Measurements from ENCODE around the gene CPVL.

Gene CPVL

DNA sequence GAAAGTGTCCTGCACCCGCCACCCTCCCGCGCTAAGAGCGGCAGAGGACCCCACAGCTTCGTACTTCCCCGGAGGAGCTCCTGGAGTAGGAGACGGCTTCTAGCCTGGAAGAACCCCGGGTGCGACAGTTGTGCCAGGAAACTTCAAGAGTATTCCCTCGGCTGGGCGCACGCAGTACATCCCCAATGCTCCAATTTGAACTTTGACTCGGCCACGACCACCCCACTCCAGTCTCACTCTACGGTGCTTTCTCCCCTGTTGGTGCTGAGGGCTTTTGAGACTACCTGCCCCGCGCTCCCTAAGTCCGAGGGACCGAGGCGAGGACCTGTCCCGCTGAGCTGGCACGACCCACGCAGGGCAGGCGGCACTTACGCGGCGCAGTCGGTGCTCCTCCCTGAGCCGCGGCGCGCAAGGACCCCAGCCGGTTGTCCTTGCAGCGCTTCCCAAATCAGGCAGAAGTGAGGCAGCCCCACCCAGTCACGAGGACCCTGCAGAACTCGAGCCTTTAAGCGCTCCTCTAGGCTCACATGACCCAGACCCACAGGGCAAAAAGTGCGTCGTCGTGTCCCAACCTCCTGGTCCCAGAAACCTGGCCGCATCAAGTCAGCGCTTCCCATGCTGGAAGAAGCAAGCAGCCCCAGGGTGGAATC, at the start of gene CPVL:
Gene CPVL (minus strand): TSS at position 481 of the 650 bp plus-strand sequence. CDS start 25,476 bp downstream, outside the sequence.
- Histone ChIP-seq H3K4me3 (peak within 1 kb of the TSS; percentile 36 to 37), H3K27ac (no peak within 1 kb of the TSS), H3K9me3 (no peaks in the 10 kb centered on the region), H3K36me3 (no peaks in the 10 kb centered on the region), H3K27me3 (peaks cover 0 to 19% of the 10 kb centered on the region in 2 donors), H3K4me1 (peaks cover 0 to 10% (median 5%) of the 10 kb centered on the region in 4 donors)
- DNase-seq, result peak; percentile 72 to 78
- TF ChIP-seq, protein P1, sequence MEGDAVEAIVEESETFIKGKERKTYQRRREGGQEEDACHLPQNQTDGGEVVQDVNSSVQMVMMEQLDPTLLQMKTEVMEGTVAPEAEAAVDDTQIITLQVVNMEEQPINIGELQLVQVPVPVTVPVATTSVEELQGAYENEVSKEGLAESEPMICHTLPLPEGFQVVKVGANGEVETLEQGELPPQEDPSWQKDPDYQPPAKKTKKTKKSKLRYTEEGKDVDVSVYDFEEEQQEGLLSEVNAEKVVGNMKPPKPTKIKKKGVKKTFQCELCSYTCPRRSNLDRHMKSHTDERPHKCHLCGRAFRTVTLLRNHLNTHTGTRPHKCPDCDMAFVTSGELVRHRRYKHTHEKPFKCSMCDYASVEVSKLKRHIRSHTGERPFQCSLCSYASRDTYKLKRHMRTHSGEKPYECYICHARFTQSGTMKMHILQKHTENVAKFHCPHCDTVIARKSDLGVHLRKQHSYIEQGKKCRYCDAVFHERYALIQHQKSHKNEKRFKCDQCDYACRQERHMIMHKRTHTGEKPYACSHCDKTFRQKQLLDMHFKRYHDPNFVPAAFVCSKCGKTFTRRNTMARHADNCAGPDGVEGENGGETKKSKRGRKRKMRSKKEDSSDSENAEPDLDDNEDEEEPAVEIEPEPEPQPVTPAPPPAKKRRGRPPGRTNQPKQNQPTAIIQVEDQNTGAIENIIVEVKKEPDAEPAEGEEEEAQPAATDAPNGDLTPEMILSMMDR (IDR thresholded peaks at IDR 0.05), result no peak
- intact Hi-C loops (cut with DNase I; ENCODE audit: low total_unique reads), result no loop called here

DNA sequence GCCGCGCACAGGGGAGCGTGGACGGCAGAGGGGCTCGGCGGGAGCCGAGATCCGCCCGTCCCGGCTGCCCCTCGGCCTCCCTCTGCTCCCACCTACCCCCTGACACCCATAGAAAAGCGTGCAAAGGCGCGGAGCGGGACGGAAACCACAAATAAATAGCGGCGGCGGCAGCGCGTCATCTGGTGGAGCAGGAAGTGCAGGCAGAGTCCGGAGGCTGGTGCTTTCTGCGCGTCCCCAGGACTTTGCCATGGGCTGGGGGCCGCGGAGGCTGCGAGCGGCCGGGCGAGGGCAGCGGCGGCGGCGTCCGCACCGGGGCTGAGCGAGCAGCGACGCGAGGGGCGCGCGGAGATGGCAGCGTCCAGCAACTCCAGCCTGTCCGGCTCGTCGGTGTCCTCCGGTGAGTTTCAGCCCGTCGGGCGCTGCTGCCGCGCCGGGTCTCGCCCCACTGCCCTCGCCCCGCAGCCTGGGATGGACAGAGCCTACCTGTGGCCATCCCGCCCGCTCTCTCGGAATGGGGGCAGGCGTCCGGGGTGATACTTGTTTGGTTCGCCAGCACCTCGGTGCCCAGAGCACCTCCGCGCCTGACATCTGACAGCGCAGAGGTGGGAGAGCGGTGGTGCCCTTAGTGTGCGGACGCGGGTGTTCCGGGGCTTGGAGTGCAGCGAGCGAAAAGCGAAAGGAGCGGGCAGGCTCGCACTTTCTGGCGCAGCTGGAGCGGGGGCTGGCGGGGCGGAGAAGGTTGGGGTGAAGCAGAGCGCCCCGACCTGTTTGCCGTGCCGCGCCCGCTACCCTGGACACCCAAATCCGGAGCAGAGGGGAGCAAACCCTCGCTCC, 48.5 kb upstream of the CPVL start, which contains the start of gene CHN2:
Gene CHN2 (plus strand): TSS at position 182 of the 834 bp plus-strand sequence.
- H3K27me3 ChIP-seq, result peaks cover 0 to 22% of the 10 kb centered on the region in 2 donors
- DNase-seq, result peak in 1 of 2 donors; percentile 62
- peak within 1 kb of the TSS in 1 of 2 donors; percentile 24 for H3K27ac ChIP-seq
- H3K4me3 ChIP-seq, result peak within 1 kb of the TSS; percentile 50 to 62
- peaks cover 0 to 18% (median 16%) of the 10 kb centered on the region in 4 donors for H3K4me1 ChIP-seq
- intact Hi-C loops (cut with DNase I; ENCODE audit: low total_unique reads), result no loop called here
- H3K36me3 ChIP-seq, result no peaks in the 10 kb centered on the region
- no peaks in the 10 kb centered on the region for H3K9me3 ChIP-seq
- TF ChIP-seq, protein P1 (IDR thresholded peaks at IDR 0.05), result no peak

DNA sequence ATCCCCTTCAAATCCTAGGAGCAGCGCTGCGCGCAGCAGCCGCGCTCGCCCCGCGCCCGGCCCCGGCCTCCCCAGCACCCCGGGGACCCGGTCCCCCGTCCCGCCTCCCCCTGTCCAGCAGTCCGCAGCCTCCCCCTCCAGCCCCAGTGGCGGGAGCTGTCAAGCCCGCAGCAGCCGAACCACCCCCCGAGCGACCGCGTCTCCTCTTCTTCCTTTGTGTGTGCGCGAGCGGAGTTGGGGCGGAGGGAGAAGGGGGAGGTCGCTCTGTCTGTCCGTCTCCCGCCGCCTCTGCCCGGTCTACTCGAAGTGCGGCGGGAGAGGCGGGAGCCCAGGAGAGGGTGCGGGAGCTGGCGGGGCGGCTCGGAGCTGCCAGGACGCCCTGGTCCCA, 47.9 kb upstream of the CPVL start:
- intact Hi-C loops (cut with DNase I; ENCODE audit: low total_unique reads), result no loop called here
- Histone ChIP-seq H3K27ac (no peak overlapping the region), H3K27me3 (peaks cover 0 to 28% of the 10 kb centered on the region in 2 donors), H3K4me1 (peaks cover 0 to 18% (median 16%) of the 10 kb centered on the region in 4 donors), H3K36me3 (no peaks in the 10 kb centered on the region), H3K9me3 (no peaks in the 10 kb centered on the region), H3K4me3 (peak overlapping the region; percentile 50 to 62)
- no peak for DNase-seq
- TF ChIP-seq, protein P1 (IDR thresholded peaks at IDR 0.05), result no peak

DNA sequence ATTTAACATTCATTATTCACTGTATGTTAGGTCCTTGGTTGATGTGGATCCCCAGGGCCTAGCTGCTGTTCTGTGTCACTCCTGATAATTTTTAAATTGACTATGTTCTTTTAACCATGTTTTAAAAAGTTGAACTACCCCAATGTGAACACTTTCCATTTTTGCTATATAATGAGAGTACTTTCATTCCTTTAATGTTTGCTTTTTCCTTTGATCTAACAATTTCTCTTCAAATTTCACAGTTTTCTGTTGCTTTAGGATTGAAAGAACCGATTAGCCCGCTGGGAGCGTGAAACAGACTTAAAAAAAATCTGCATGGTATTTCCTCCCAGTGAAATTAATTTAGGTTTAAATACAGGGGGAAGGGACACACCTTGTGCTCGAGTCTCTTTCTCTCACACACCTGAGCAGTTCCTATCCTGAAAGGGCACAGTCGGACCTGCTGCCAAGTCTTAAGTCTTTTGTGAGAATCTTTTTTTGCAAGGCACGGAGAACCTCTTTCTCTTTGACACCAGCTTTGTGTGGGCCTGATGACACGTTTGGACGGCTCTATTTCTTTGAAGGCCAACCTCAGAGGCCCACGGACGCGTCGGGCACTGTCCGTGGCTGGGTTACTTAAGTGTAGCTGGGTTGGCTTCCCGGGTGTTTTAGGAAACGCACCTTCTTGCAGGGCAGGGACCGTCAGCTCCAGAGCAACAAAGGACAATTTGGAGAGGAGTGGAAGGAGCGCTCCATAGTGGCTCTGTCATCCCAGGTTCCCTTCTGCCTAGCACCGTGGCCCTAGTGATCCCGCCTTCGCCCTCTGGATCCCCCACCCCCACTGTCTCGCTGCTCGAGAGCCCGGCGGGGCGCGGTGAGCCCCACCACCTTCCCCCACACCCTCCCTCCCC, 47.2 kb upstream of the CPVL start:
- intact Hi-C loops (cut with DNase I; ENCODE audit: low total_unique reads), result no loop called here
- peak overlapping the region; percentile 50 to 62 for H3K4me3 ChIP-seq
- TF ChIP-seq, protein P1 (IDR thresholded peaks at IDR 0.05), result no peak
- no peak overlapping the region for H3K27ac ChIP-seq
- peaks cover 0 to 31% of the 10 kb centered on the region in 2 donors for H3K27me3 ChIP-seq
- no peaks in the 10 kb centered on the region for H3K9me3 ChIP-seq
- no peaks in the 10 kb centered on the region for H3K36me3 ChIP-seq
- DNase-seq, result no peak
- H3K4me1 ChIP-seq, result peaks cover 0 to 18% (median 16%) of the 10 kb centered on the region in 4 donors

DNA sequence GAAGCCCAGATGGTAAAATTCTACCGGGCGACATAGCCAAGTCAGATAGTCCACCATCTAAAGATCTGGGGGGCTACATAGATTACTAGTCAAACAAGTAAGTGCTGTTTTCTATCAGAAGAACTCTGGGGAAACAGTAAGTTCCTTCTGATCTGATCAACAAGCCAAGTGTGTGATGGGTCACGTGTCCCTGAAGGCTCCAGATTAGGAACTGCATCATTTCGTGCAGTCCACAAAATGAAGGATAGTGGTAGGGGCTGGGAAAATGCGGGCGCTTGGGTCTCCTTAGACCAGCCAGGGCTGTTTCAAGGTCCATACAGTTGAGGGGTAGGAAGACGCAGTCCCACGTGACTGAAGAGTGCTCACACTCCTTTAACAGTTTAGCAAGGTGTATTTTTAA, 46.5 kb upstream of the CPVL start:
- no peak overlapping the region for H3K4me3 ChIP-seq
- intact Hi-C loops (cut with DNase I; ENCODE audit: low total_unique reads), result no loop called here
- H3K4me1 ChIP-seq, result peaks cover 0 to 18% (median 16%) of the 10 kb centered on the region in 4 donors
- no peaks in the 10 kb centered on the region for H3K36me3 ChIP-seq
- peaks cover 0 to 31% of the 10 kb centered on the region in 2 donors for H3K27me3 ChIP-seq
- H3K27ac ChIP-seq, result no peak overlapping the region
- TF ChIP-seq, protein P1 (IDR thresholded peaks at IDR 0.05), result no peak
- no peak for DNase-seq
- H3K9me3 ChIP-seq, result no peaks in the 10 kb centered on the region
